Progenitor cell of endocrine pancreas (in vitro differentiated cells): ENCODE measurements around the gene CYS1. TPM values are rescaled to one million over a fixed set of nuclear protein-coding genes. Genes with fewer than 3 reads are reported as not detected.

Experiments used
- DNase-seq: peaks from one replicate; pipeline ENCODE4 v3.0.0; 2021; ENCODE audit warnings: low spot score; ENCODE audit not compliant: unreplicated experiment
- H3K27ac Mint-ChIP-seq: 2 replicates; pipeline ENCODE4 v1.8.0; 2021; ENCODE audit warnings: mild to moderate bottlenecking, moderate library complexity, mixed read lengths
- H3K27me3 Mint-ChIP-seq: 2 replicates; pipeline ENCODE4 v1.8.0; 2021; ENCODE audit warnings: mixed read lengths
- H3K36me3 Mint-ChIP-seq: 2 replicates; pipeline ENCODE4 v1.8.0; 2022; ENCODE audit warnings: mixed read lengths; ENCODE audit not compliant: insufficient read depth
- H3K4me1 Mint-ChIP-seq: 2 replicates; pipeline ENCODE4 v1.8.0; 2021; ENCODE audit warnings: low read depth, mixed read lengths
- H3K4me3 Mint-ChIP-seq: 2 replicates; pipeline ENCODE4 v1.8.0; 2021; ENCODE audit warnings: low read depth, mild to moderate bottlenecking, moderate library complexity, mixed read lengths
- H3K9me3 Mint-ChIP-seq: 2 replicates; pipeline ENCODE4 v1.8.0; 2021; ENCODE audit warnings: low read depth, mixed read lengths
- CTCF ChIP-seq: fragments of 200-600 bp; sonication (generic); IDR thresholded peaks from one replicate; pipeline ENCODE4 v1.5.0; 2021; ENCODE audit warnings: antibody characterized with exemption, mild to moderate bottlenecking; ENCODE audit not compliant: unreplicated experiment
- total RNA-seq: library from RNA; stranded (reverse); gene quantifications from 2 replicates; pipeline ENCODE4 v1.2.1, GENCODE V29; 2021

Gene CYS1
- total RNA-seq, 1 donor from 2014 or later: 2.3 TPM

- Mint-ChIP-seq H3K4me1 (peaks cover 3% of the 10 kb centered on the region), H3K9me3 (peaks cover 7% of the 10 kb centered on the region), H3K4me3 (no peak overlapping the region), H3K27me3 (peaks cover 35% of the 10 kb centered on the region), H3K27ac (no peak overlapping the region), H3K36me3 (peaks cover 4% of the 10 kb centered on the region)
- DNase-seq: no peak
- no peak for TF ChIP-seq CTCF
Measured at GRCh38 chr2:10071595-10071994, 8.6 kb downstream of the CYS1 start.

GRCh38 chr2:10071176-10071575 is 9.0 kb downstream of the CYS1 start:
- peaks cover 7% of the 10 kb centered on the region for H3K9me3 Mint-ChIP-seq
- TF ChIP-seq CTCF: no peak
- no peak overlapping the region for H3K4me3 Mint-ChIP-seq
- H3K4me1 Mint-ChIP-seq: peaks cover 3% of the 10 kb centered on the region
- DNase-seq: no peak
- no peak overlapping the region for H3K27ac Mint-ChIP-seq
- peaks cover 4% of the 10 kb centered on the region for H3K36me3 Mint-ChIP-seq
- H3K27me3 Mint-ChIP-seq: peaks cover 31% of the 10 kb centered on the region

GRCh38 chr2:10067881-10068280 is 12.3 kb downstream of the CYS1 start:
- H3K9me3 Mint-ChIP-seq: peaks cover 7% of the 10 kb centered on the region
- H3K4me3 Mint-ChIP-seq: no peak overlapping the region
- peaks cover 4% of the 10 kb centered on the region for H3K27me3 Mint-ChIP-seq
- peaks cover 3% of the 10 kb centered on the region for H3K4me1 Mint-ChIP-seq
- no peak overlapping the region for H3K27ac Mint-ChIP-seq
- DNase-seq: no peak
- no peak for TF ChIP-seq CTCF
- peaks cover 4% of the 10 kb centered on the region for H3K36me3 Mint-ChIP-seq

- Mint-ChIP-seq H3K27me3 (no peaks in the 10 kb centered on the region), H3K27ac (no peak overlapping the region), H3K4me3 (no peak overlapping the region), H3K4me1 (no peaks in the 10 kb centered on the region), H3K36me3 (peaks cover 4% of the 10 kb centered on the region), H3K9me3 (peaks cover 7% of the 10 kb centered on the region)
- no peak for DNase-seq
- TF ChIP-seq CTCF: no peak
Measured at GRCh38 chr2:10067330-10067729, 12.9 kb downstream of the CYS1 start.

GRCh38 chr2:10065773-10066055 is 14.5 kb downstream of the CYS1 start:
- peaks cover 7% of the 10 kb centered on the region for H3K9me3 Mint-ChIP-seq
- H3K4me1 Mint-ChIP-seq: no peaks in the 10 kb centered on the region
- no peaks in the 10 kb centered on the region for H3K27me3 Mint-ChIP-seq
- no peak for DNase-seq
- TF ChIP-seq CTCF: no peak
- no peak overlapping the region for H3K4me3 Mint-ChIP-seq
- no peak overlapping the region for H3K27ac Mint-ChIP-seq
- peaks cover 4% of the 10 kb centered on the region for H3K36me3 Mint-ChIP-seq
